HG03575 (cell line): Measurements from ENCODE around the gene ARL15.
"Not testable (repeated sequence)": the region's sequence is repeated elsewhere in the genome, so short reads cannot be mapped to it uniquely, and the experiment has no call there.

ENCODE experiments used
- ATAC-seq: cut with Tn5 transposase; IDR thresholded peaks from one replicate; pipeline ENCODE4 v1.9.1; 2021; ENCODE audit not compliant: unreplicated experiment, insufficient number of reproducible peaks, low FRiP score; ENCODE audit errors: extremely low read depth

ARL15 gene

GRCh38 chr5:53871050-53871449 lies 439.3 kb downstream of the ARL15 start:
- ATAC-seq = no peak

- ATAC-seq = no peak
These were observed 451.5 kb downstream of the ARL15 start for GRCh38 chr5:53858700-53859456.

GRCh38 chr5:53856506-53856905 lies 453.9 kb downstream of the ARL15 start:
- no peak for ATAC-seq

GRCh38 chr5:53836851-53837430 lies 473.4 kb downstream of the ARL15 start:
- not testable (repeated sequence) for ATAC-seq

GRCh38 chr5:53834500-53834899 lies 475.9 kb downstream of the ARL15 start:
- ATAC-seq = no peak
